Endothelial cell of umbilical vein (primary cell): ENCODE measurements around the gene ACSBG1. TPM values are rescaled to one million over a fixed set of nuclear protein-coding genes. Genes with fewer than 3 reads are reported as not detected.

Source experiments
- BruUV-seq: library from RNA; stranded (reverse); fragments of 400-500 nt; replicated peaks from 2 replicates; lab custom pipeline; 2021; lab: Mats Ljungman, UMichigan
- CTCF ChIA-PET: fragments of 300-600, 350-600 bp; sonication (Branson Sonifier 250); formaldehyde crosslinking; loops from one replicate; lab custom pipeline; 2021; ENCODE audit warnings: antibody characterized with exemption, inconsistent platforms; lab: Charles Lee
- POLR2A ChIA-PET: fragments of 300-600, 350-600 bp; sonication (Branson Sonifier 250); formaldehyde crosslinking; loops from one replicate; lab custom pipeline; 2021; ENCODE audit warnings: antibody characterized with exemption, inconsistent platforms; lab: Charles Lee
- DNase-seq: peaks from one replicate; pipeline ENCODE4 v3.0.0-alpha.2; 2011; ENCODE audit warnings: low read depth, low spot score
- FAIRE-seq: peaks from 2 replicates; lab custom pipeline; 2011; peaks lifted over from hg19 to GRCh38; lab: Jason Lieb, UNC
- H2AFZ ChIP-seq: 2 replicates; pipeline ENCODE4 v1.6.0; 2012; ENCODE audit warnings: low read depth, low read length, control low read depth, inconsistent platforms
- H3K27ac ChIP-seq: 2 replicates; pipeline ENCODE4 v1.5.1; 2011; ENCODE audit warnings: low read depth, mild to moderate bottlenecking, control low read depth, low read length, moderate library complexity; ENCODE audit not compliant: insufficient read depth
- H3K27me3 ChIP-seq, 2 experiments: 2 replicates each; pipeline versions ENCODE4 v1.6.0 to v1.6.1; 2011; ENCODE audit warnings: low read length in 2 of 2, mixed read lengths in 1 of 2; ENCODE audit not compliant: control insufficient read depth in 2 of 2, insufficient read depth in 2 of 2
- H3K36me3 ChIP-seq, 2 experiments: 2 replicates in 1 of 2; 3 replicates in 1 of 2; pipeline ENCODE4 v1.5.1; 2011; ENCODE audit warnings: low read length in 2 of 2, mild to moderate bottlenecking in 1 of 2, moderate library complexity in 1 of 2; ENCODE audit not compliant: control insufficient read depth in 2 of 2, insufficient read depth in 2 of 2; ENCODE audit errors: extremely low read depth in 1 of 2
- H3K4me1 ChIP-seq: 3 replicates; pipeline ENCODE4 v1.5.1; 2011; ENCODE audit warnings: mild to moderate bottlenecking, low read length; ENCODE audit not compliant: control insufficient read depth, insufficient read depth; ENCODE audit errors: extremely low read depth
- H3K4me2 ChIP-seq: 2 replicates; pipeline ENCODE4 v1.6.1; 2011; ENCODE audit warnings: low read length, control low read depth, mixed read lengths; ENCODE audit not compliant: insufficient read depth
- H3K4me3 ChIP-seq, 3 experiments: fragments of 200-600 bp in 1 of 3; sonication (generic), shearing (Covaris generic) in 1 of 3; replicated peaks in 1 of 3; 2 replicates each; pipeline ENCODE4 v1.5.1; 2011 to 2016; ENCODE audit warnings: control low read depth in 3 of 3, low read length in 3 of 3, mild to moderate bottlenecking in 2 of 3, inconsistent platforms in 1 of 3, low read depth in 1 of 3, moderate library complexity in 1 of 3; ENCODE audit not compliant: insufficient read depth in 1 of 3
- H3K79me2 ChIP-seq: 2 replicates; pipeline ENCODE4 v1.6.0; 2012; ENCODE audit warnings: low read length, inconsistent platforms; ENCODE audit not compliant: control insufficient read depth, insufficient read depth
- H3K9ac ChIP-seq: replicated peaks from 2 replicates; pipeline ENCODE3; 2011; ENCODE audit warnings: low read length, control low read depth; ENCODE audit not compliant: insufficient read depth; ENCODE audit errors: extremely low read depth
- H3K9me1 ChIP-seq: replicated peaks from 3 replicates; pipeline ENCODE4 v1.6.0; 2011; ENCODE audit warnings: mild to moderate bottlenecking, low read length; ENCODE audit not compliant: control insufficient read depth, insufficient read depth; ENCODE audit errors: extremely low read depth
- H3K9me3 ChIP-seq: replicated peaks from 2 replicates; pipeline ENCODE4 v1.5.1; 2012; ENCODE audit warnings: low read length, inconsistent platforms; ENCODE audit not compliant: control insufficient read depth, insufficient read depth
- H4K20me1 ChIP-seq: replicated peaks from 2 replicates; pipeline ENCODE3; 2011; ENCODE audit warnings: mild to moderate bottlenecking, low read length; ENCODE audit not compliant: control insufficient read depth, insufficient read depth; ENCODE audit errors: extremely low read depth
- EZH2 ChIP-seq: IDR thresholded peaks from 2 replicates; pipeline ENCODE4 v1.6.1; 2012; ENCODE audit warnings: borderline replicate concordance, low read depth, mild to moderate bottlenecking, moderate library complexity, low read length, inconsistent platforms; ENCODE audit not compliant: severe bottlenecking
- FOS ChIP-seq: IDR thresholded peaks from 2 replicates; pipeline ENCODE4 v1.6.1; 2011; ENCODE audit warnings: mild to moderate bottlenecking, low read length, moderate library complexity, borderline replicate concordance; ENCODE audit not compliant: insufficient read depth
- GATA2 ChIP-seq: IDR thresholded peaks from 2 replicates; pipeline ENCODE4 v1.7.0; 2011; ENCODE audit warnings: low read depth, mild to moderate bottlenecking, moderate library complexity, mixed read lengths, low read length; ENCODE audit not compliant: insufficient read length, insufficient read depth
- JUN ChIP-seq: IDR thresholded peaks from 2 replicates; pipeline ENCODE4 v1.6.1; 2011; ENCODE audit warnings: borderline replicate concordance, low read depth; ENCODE audit not compliant: insufficient read length, insufficient read depth
- MYC ChIP-seq: IDR thresholded peaks from one replicate; pipeline ENCODE4 v1.6.1; 2011; ENCODE audit warnings: mild to moderate bottlenecking, low read depth, low read length
- POLR2A ChIP-seq: IDR thresholded peaks from 2 replicates; pipeline ENCODE4 v1.6.1; 2012; ENCODE audit warnings: low read depth, mild to moderate bottlenecking, control low read depth, low read length
- POLR2AphosphoS5 ChIP-seq: IDR thresholded peaks from 2 replicates; pipeline ENCODE4 v1.6.1; 2012; ENCODE audit warnings: low read depth, mild to moderate bottlenecking, control low read depth, low read length, moderate library complexity; ENCODE audit not compliant: insufficient read depth
- dilution Hi-C: fragments of 300-500 bp; cut with MboI; formaldehyde crosslinking; loops from one replicate; pipeline ENCODE4 v1.15.0; 2019; ENCODE audit warnings: low sequenced_read_pairs; ENCODE audit not compliant: extremely low pct_ligation_motif_present
- intact Hi-C: fragments of 100-400 bp; cut with micrococcal nuclease; formaldehyde crosslinking; loops from one replicate; pipeline ENCODE4 v1.10.0; 2022
- polyA plus RNA-seq, 4 experiments: library from polyadenylated mRNA; depleted of rRNA in 3 of 4; stranded (reverse) in 3 of 4; unstranded in 1 of 4; fragments of >200 nt; gene quantifications; 2 replicates each; pipeline versions ENCODE4 v1.2.1 to v1.2.3, GENCODE V29; 2011 to 2012; ENCODE audit warnings: missing spikeins in 1 of 4
- total RNA-seq: library from RNA; stranded (reverse); gene quantifications from 2 replicates; pipeline ENCODE4 v1.2.3, GENCODE V29; 2021
- TF ChIP-seq, protein P1 (sequence below), 2 donors: IDR thresholded peaks; 1 replicate in 1 of 2; 2 replicates in 1 of 2; pipeline ENCODE4 v1.5.1; 2011; ENCODE audit warnings: low read length in 2 of 2, mild to moderate bottlenecking in 2 of 2, moderate library complexity in 2 of 2, control low read depth in 1 of 2, inconsistent platforms in 1 of 2, low read depth in 1 of 2; ENCODE audit not compliant: insufficient read depth in 1 of 2; ENCODE audit errors: extremely low read depth in 1 of 2
- TF ChIP-seq, protein P2 (sequence below): IDR thresholded peaks from 2 replicates; pipeline ENCODE4 v1.6.1; 2011; ENCODE audit not compliant: insufficient read depth, insufficient read length

ACSBG1 gene
- total and polyA plus RNA-seq, 2 donors (not counting 3 experiments of a cell fraction or from before 2014, with no cell fraction given), result not detected

DNA sequence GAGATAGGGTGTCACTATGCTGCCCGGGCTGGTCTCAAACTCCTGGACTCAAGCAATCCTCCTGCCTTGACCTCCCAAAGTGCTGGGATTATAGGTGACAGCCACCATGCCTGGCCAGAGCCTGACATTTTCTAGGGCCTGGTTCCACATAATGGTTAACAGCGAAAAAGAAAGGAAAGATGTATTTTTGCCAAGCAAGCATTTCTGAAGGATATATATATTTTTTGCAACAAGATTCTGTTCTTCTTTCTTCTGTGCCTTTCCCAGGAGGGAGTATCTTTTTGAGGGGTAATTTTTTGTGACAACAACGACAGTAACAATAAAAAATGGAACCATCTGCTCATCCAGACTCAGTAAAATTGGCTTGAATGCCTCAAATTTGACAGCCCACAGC, 21.7 kb upstream of the ACSBG1 start:
- intact Hi-C loops (no loop called here), dilution Hi-C loops (no loop called here)
- no peak overlapping the region for H2AFZ ChIP-seq
- no peaks in the 10 kb centered on the region for H3K79me2 ChIP-seq
- no peaks in the 10 kb centered on the region for H3K4me1 ChIP-seq
- POLR2A ChIA-PET, result no interaction called here
- CTCF ChIA-PET, result interaction anchor here (1.0 to 1.9 kb wide), 2 partner anchors 15 to 16 kb away, joined by 3 to 4 read pairs; no protein-coding TSS in a partner anchor
- no TSS peak for BruUV-seq
- H3K9me3 ChIP-seq, result no peaks in the 10 kb centered on the region
- no peaks in the 10 kb centered on the region for H3K9me1 ChIP-seq
- H4K20me1 ChIP-seq, result no peaks in the 10 kb centered on the region
- no peak overlapping the region for H3K9ac ChIP-seq
- H3K4me3 ChIP-seq, result no peak overlapping the region
- TF ChIP-seq JUN (no peak), FOS (no peak), MYC (no peak), EZH2 (no peak), POLR2AphosphoS5 (no peak), GATA2 (no peak), POLR2A (no peak)
- TF ChIP-seq, protein P1, sequence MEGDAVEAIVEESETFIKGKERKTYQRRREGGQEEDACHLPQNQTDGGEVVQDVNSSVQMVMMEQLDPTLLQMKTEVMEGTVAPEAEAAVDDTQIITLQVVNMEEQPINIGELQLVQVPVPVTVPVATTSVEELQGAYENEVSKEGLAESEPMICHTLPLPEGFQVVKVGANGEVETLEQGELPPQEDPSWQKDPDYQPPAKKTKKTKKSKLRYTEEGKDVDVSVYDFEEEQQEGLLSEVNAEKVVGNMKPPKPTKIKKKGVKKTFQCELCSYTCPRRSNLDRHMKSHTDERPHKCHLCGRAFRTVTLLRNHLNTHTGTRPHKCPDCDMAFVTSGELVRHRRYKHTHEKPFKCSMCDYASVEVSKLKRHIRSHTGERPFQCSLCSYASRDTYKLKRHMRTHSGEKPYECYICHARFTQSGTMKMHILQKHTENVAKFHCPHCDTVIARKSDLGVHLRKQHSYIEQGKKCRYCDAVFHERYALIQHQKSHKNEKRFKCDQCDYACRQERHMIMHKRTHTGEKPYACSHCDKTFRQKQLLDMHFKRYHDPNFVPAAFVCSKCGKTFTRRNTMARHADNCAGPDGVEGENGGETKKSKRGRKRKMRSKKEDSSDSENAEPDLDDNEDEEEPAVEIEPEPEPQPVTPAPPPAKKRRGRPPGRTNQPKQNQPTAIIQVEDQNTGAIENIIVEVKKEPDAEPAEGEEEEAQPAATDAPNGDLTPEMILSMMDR (IDR thresholded peaks at IDR 0.05; ENCODE audit: extremely low read depth in 1 of 2, insufficient read depth in 1 of 2, low read depth in 1 of 2, low read length in 2 of 2), result no peak
- TF ChIP-seq, protein P2, sequence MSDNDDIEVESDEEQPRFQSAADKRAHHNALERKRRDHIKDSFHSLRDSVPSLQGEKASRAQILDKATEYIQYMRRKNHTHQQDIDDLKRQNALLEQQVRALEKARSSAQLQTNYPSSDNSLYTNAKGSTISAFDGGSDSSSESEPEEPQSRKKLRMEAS, result no peak
- H3K4me2 ChIP-seq, result no peak overlapping the region
- no peak for DNase-seq
- no peaks in the 10 kb centered on the region for H3K36me3 ChIP-seq
- peaks cover 2 to 5% of the 10 kb centered on the region in 2 experiments for H3K27me3 ChIP-seq
- FAIRE-seq, result no peak
- no peak overlapping the region for H3K27ac ChIP-seq
